ENCODE results near the gene SLC38A6.

Gene SLC38A6

DNA sequence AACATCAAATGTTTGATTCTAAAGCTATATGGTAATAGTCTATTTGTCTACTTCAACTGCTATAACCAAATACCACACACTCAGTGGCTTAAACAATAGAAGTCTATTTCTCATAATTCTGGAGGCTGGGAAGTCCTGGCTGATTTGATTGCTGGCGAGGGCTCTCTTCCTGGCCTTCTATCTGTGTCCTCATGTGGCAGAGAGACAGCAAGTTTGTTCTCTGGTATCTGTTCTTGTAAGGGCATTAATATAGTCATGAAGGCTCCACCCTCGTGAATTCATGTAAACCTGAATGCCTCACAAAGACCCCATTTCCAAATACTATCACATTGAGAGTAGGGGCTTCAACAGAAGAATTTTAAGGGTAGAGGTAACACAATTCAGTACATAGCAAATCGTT lies 34.3 kb upstream of the SLC38A6 start:
- TF ChIP-seq, protein P1, sequence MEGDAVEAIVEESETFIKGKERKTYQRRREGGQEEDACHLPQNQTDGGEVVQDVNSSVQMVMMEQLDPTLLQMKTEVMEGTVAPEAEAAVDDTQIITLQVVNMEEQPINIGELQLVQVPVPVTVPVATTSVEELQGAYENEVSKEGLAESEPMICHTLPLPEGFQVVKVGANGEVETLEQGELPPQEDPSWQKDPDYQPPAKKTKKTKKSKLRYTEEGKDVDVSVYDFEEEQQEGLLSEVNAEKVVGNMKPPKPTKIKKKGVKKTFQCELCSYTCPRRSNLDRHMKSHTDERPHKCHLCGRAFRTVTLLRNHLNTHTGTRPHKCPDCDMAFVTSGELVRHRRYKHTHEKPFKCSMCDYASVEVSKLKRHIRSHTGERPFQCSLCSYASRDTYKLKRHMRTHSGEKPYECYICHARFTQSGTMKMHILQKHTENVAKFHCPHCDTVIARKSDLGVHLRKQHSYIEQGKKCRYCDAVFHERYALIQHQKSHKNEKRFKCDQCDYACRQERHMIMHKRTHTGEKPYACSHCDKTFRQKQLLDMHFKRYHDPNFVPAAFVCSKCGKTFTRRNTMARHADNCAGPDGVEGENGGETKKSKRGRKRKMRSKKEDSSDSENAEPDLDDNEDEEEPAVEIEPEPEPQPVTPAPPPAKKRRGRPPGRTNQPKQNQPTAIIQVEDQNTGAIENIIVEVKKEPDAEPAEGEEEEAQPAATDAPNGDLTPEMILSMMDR (IDR thresholded peaks at IDR 0.05; ENCODE audit: borderline replicate concordance, insufficient read depth, low read depth, low read length) = no peak
- H3K4me3 ChIP-seq (ENCODE audit: low read depth, low read length) = no peak overlapping the region

DNA sequence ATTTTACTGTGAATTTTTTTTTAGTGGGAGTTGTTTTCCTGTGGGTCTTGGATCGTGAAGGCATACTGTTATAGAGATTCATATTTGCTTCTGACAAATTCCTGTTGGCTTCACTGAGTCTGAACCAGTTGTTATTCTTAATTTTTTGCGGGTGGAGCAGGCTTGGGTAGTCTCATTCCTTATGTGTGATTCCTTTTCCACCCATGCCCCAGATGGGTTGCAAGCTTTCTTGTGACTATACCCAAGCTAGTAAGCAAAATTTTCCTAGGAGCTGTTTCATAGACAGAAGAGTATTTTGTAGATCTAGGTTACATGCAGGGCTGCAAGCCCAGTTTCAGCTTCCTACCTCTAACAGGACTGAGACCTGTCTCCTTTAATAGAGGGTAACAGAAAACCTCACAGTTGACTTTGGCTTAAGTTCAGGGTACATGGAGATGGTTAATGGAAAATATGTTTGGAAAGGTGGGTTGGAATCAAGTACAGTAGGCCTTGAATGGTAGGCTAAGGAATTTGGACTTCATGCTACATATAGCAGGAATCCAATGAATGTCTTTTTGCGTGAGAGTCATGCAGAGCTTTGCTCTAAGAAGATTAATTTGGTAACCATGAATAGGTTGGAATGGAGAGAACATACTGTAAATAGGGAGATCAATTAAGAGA lies 29.1 kb upstream of the SLC38A6 start:
- TF ChIP-seq, protein P1 (IDR thresholded peaks at IDR 0.05; ENCODE audit: borderline replicate concordance, insufficient read depth, low read depth, low read length) = no peak

DNA sequence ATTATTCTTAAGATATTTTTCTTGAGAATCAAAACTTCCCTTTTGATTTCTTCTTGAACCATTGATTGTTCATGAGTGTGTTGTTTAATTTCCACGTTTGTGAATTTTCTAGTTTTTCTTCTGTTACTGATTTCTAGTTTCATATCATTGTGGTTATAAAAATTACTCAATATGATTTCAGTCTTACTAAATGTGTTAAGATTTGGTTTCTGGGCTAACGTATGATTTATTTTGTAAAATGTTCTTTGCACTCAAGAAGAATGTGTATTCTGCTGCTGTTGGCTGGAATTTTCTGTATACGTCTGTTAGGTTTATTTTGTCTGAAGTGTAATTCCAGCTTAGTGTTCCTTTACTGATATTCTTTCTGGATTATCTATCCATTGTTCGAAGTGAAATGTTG lies 24.8 kb upstream of the SLC38A6 start:
- H3K4me3 ChIP-seq (ENCODE audit: low read depth, low read length) = no peak overlapping the region
- TF ChIP-seq, protein P1 (IDR thresholded peaks at IDR 0.05; ENCODE audit: borderline replicate concordance, insufficient read depth, low read depth, low read length) = no peak

More for the DNA sequence above, 29.1 kb upstream of the SLC38A6 start:
- no peak overlapping the region for H3K4me3 ChIP-seq (ENCODE audit: low read depth, low read length)

DNA sequence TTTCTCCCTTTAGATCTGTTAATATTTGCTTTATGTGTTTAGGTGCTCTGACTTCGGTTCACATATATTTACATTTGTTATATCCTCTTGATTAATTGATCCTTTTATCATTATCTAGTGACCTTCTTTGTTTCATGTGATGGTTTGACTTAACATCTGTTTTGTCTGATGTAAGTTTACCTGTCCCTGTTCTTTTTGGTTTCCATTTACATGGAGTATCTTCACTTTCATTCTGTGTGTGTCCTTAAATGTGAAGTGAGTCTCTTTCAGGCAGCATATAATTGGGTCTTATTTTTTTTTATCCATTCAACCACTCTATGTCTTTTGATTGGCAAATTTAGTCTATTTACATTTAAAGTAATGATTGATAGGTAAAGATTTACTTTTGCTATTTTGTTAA lies 24.4 kb upstream of the SLC38A6 start:
- TF ChIP-seq, protein P1 (IDR thresholded peaks at IDR 0.05; ENCODE audit: borderline replicate concordance, insufficient read depth, low read depth, low read length) = no peak
- no peak overlapping the region for H3K4me3 ChIP-seq (ENCODE audit: low read depth, low read length)

DNA sequence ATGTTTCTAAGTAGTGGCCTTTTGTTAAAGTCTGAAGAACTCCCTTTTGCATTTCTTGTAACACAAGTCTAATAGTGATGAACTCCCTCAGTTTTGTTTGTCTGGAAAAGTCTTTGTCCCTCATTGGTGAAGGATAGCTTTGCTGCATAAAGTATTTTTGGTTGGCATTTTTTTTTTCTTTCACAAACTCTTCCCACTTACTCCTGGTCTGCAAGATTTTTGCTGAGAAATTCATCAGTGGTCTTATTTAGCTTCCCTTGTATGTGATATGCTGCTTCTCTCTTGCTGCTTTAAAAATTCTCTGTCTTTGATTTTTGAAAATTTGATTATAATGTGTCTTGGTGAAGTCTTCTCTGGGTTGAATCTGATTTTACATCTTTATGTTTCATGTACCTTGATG lies 22.9 kb upstream of the SLC38A6 start:
- no peak overlapping the region for H3K4me3 ChIP-seq (ENCODE audit: low read depth, low read length)
- TF ChIP-seq, protein P1 (IDR thresholded peaks at IDR 0.05; ENCODE audit: borderline replicate concordance, insufficient read depth, low read depth, low read length) = no peak

DNA sequence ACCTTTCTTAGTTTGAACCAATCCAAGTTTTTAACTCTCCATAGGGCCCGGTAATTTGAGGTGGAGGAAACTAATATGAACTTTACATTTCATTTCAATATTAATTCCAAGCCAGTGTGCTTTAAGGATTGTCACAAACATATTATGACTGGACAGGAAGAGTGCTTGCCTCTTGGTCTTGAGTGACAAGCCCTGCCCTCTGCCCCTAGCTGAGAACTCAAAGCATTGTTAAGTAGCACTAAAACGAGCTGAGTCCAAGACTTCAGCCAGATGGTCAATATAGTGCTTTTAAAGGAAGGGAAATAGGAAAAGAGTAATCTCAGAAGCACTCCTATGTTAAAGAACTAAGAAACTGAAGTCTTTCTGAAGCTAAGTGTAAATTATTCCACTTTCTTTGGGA lies 17.3 kb upstream of the SLC38A6 start:
- TF ChIP-seq, protein P1 (IDR thresholded peaks at IDR 0.05; ENCODE audit: borderline replicate concordance, insufficient read depth, low read depth, low read length) = no peak
- H3K4me3 ChIP-seq (ENCODE audit: low read depth, low read length) = no peak overlapping the region

DNA sequence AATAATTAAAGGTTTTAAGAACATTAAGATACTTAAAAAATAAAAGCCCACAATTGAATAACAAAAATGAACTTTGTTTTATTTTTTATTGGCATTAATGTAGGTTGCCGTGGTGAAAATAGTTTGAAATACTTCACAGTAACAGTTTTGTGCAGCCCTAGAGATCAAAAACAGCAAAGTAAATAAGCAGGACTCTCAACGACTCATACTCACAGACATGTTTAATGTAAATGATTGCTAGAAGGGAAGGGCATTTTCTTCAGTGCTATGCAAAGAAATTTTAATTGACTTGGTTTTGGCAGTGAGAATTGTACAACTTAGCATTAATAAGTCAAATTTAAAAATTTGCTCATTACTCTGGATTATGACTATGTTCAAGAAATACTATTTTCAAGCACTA lies 16.1 kb upstream of the SLC38A6 start:
- H3K4me3 ChIP-seq (ENCODE audit: low read depth, low read length) = no peak overlapping the region
- TF ChIP-seq, protein P1 (IDR thresholded peaks at IDR 0.05; ENCODE audit: borderline replicate concordance, insufficient read depth, low read depth, low read length) = no peak
